TTC549 (cell line): ENCODE data around the gene CRISP1.
"Not testable (repeated sequence)": the region's sequence is repeated elsewhere in the genome, so short reads cannot be mapped to it uniquely, and the experiment has no call there.

ENCODE experiments used
- FAIRE-seq: peaks from 2 replicates; lab custom pipeline; 2012; peaks lifted over from hg19 to GRCh38; lab: Jason Lieb, UNC

Gene CRISP1

GRCh38 chr6:49866485-49866943 is at the start of gene CRISP1:
TSS of gene CRISP1 (minus strand) at chr6:49866535. CDS start at chr6:49857400, 9,135 bp downstream.
- no peak for FAIRE-seq

- no peak for FAIRE-seq
These were observed 48.7 kb upstream of the CRISP1 start for GRCh38 chr6:49915035-49915434.

GRCh38 chr6:49913636-49914375 is 47.5 kb upstream of the CRISP1 start:
- FAIRE-seq = no peak

GRCh38 chr6:49912196-49912595 is 45.9 kb upstream of the CRISP1 start:
- FAIRE-seq = no peak

- FAIRE-seq = no peak
These were observed 44.9 kb upstream of the CRISP1 start for GRCh38 chr6:49911252-49911651.

- no peak for FAIRE-seq
These were observed 43.2 kb upstream of the CRISP1 start for GRCh38 chr6:49909563-49909962.

GRCh38 chr6:49906526-49906925 is 40.2 kb upstream of the CRISP1 start:
- no peak for FAIRE-seq

GRCh38 chr6:49905296-49905695 is 39.0 kb upstream of the CRISP1 start:
- FAIRE-seq = no peak

- no peak for FAIRE-seq
These were observed 36.5 kb upstream of the CRISP1 start for GRCh38 chr6:49902856-49903255.

GRCh38 chr6:49898904-49899566 is 32.7 kb upstream of the CRISP1 start:
- no peak for FAIRE-seq

GRCh38 chr6:49895553-49895952 is 29.2 kb upstream of the CRISP1 start:
- not testable (repeated sequence) for FAIRE-seq

GRCh38 chr6:49892280-49892679 is 25.9 kb upstream of the CRISP1 start:
- no peak for FAIRE-seq

GRCh38 chr6:49890988-49891387 is 24.7 kb upstream of the CRISP1 start:
- no peak for FAIRE-seq

GRCh38 chr6:49888742-49889431 is 22.6 kb upstream of the CRISP1 start:
- no peak for FAIRE-seq

- FAIRE-seq = no peak
These were observed 2.7 kb upstream of the CRISP1 start for GRCh38 chr6:49868951-49869529.

- no peak for FAIRE-seq
These were observed 10.1 kb downstream of the CRISP1 start for GRCh38 chr6:49856282-49856681.

GRCh38 chr6:49855221-49855620 is 11.1 kb downstream of the CRISP1 start:
- FAIRE-seq = no peak

- FAIRE-seq = no peak
These were observed 13.4 kb downstream of the CRISP1 start for GRCh38 chr6:49852975-49853374.

GRCh38 chr6:49849213-49849907 is 17.0 kb downstream of the CRISP1 start:
- FAIRE-seq = peak; percentile 91

- FAIRE-seq = no peak
These were observed 18.7 kb downstream of the CRISP1 start for GRCh38 chr6:49847673-49848072.

- FAIRE-seq = no peak
These were observed 19.3 kb downstream of the CRISP1 start for GRCh38 chr6:49847014-49847413.

- no peak for FAIRE-seq
These were observed 24.9 kb downstream of the CRISP1 start for GRCh38 chr6:49841424-49841823.
